GM19395 (cell line): ENCODE measurements around the gene PAX6.
"Not testable (repeated sequence)": the region's sequence is repeated elsewhere in the genome, so short reads cannot be mapped to it uniquely, and the experiment has no call there.

ENCODE experiments used
- ATAC-seq: cut with Tn5 transposase; IDR thresholded peaks from one replicate; pipeline ENCODE4 v1.9.1; 2021; ENCODE audit warnings: mild to moderate bottlenecking, moderate library complexity; ENCODE audit not compliant: unreplicated experiment

Gene PAX6

DNA sequence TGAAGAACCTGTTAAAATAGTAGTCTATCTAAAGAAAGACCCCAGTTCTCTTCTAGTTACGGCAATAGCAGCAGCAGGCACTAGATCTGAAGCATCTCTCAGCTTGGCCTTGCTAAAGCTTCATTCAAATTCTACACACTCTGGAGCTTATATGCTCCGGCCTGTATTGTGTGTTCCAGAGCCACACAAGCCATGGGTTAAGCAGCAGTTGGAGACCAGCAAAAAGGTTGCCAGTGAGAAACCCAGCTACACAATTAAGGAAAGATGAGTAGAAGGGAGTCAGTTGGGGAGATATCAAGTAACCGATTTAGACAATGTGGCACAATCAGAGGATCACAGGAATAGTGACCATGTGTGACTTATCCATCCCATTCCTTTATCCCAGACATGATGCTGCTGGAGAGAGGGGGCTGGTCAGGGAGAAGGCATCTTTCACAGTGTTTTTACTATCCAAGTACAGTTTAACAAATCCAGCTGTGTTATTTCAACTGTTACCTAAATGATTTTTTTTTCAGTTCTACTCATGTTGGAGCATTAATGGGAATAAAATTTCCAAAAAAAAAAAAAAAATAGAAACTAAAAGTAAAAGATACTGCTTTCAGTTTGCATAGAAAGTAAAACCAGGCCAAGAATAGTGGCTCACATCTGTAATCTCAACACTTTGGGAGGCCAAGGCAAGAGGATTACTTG lies 41.0 kb downstream of the PAX6 start:
- ATAC-seq = no peak

DNA sequence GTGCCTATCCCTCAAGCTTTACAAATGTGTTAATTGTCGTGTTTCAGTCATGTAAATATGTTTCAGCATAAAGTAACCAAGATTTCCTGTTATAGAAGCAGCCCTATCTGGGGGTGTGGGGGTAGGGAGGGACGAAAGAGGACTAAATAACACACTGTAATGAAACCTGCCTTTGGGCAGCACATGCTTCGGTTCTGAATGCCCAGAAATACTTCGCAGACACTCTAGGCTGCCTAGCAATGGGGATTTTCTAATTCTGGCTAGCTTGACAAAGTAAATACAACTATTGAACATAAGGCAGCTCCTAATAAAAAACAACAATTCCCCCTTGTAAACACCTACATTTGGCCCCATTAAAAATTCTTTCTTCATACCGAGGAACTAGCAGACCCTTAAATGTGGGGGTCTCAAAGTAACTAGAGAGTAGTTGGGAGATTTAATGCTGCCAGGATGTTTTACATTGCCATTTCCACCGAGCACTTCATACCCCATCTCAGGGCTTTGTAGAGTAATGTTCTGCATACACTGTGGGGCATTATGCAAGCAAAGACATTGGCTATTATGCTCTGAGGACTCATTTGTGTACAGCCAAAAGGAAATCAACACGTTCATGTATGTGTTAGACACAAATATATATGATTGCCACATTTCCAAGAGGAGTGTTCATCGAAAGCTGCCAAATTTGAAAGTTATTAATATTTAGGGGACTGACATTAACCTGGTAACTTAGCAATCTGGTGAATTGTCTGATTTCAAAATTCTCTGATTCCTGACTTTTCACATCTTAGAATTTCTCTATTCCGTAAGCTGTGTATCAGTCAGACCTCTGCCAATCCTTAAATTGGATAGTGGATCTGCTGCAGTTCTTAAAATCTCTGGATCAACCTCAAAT lies 42.1 kb downstream of the PAX6 start:
- no peak for ATAC-seq

DNA sequence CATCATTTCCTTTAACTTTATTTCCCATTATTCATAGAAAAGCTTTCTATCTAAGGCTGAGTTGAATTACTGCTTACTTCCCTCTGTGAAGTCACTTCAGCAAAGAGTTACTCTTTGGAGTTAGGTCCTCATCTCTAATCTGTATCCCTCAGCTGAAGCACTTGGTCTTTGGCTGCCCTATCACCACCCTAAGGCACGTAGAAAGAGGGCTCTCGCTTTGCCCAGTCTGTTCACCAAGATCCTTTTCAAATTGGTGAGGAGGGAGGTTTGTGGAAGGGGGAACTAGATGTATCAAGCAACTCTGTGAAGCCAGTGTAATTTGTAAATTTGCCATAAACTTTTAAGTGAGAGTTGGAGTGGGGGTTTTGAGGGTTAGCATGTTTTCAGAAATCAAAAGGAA lies 43.4 kb downstream of the PAX6 start:
- no peak for ATAC-seq

DNA sequence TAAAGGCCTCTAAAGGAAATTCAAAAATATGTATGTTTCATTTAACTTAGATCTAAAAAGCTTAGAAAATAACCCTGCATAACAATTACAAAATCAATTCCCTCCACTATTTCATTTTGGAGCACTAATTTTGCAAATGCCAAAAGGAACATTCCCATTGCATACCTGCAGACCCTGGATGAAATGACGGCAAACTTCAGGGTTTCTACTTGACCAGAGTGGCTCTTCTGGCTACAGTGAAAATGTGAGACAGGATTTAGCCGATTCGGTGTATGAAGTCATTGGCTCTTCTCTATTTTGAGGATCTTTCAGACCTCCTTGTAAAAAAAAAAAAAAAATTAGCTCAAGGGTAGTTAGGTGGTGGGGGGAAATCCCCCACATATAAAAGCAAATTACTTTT lies 44.1 kb downstream of the PAX6 start:
- no peak for ATAC-seq

DNA sequence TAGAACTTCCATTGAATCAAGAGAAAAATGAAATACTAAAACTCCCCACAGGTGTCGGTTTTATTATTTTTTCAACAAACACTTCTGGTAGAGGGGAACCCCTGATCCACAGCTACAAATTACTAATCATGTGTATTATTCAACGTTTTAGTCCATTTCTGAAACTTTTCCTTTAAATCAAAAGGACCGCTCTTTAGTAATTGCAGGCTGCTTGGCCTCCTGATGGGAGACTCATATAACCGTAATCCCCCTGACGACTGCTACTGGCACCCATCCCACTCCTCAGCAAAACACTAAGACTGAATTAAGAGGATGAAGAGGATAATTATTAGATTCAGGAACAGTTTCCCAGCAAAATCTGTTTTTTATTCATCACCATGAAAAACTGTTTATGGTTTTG lies 46.4 kb downstream of the PAX6 start:
- ATAC-seq = no peak

DNA sequence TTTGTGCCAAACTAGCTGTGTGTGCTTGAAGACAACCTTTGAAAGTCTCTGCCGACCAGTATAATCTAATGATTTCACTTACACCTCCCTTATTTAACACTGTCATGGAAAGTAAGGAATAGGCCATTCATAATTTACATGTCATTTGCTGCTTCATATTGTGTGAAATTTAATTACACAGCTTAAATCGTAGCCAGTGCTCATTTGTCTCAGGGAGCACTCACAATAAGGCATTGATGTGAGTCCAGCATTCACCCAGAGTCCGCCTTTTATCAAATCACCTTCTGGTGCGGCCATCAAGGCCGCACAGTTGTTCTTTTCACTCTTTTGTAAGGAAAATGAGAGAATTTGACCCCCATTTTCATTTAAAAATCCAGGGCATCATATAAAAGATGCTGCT lies 46.9 kb downstream of the PAX6 start:
- ATAC-seq = no peak

DNA sequence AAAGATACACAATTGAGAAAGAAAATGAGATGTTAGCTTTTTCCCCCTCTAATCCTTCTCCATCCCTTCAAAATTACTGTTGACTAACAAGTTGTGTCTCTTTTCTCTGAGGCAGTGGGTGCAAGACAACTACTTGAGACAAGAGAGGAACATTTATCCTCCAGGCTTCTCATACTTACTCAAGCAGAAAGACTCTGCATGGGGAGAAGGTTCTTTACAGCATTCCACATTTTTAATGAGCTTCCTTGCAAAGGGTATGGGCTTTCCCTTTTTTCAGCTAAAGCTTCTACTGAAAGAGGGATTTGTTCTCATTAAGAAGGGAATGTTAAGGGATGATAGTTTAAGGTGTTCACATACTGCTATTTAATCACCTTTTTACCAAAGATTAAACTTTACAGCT lies 47.8 kb downstream of the PAX6 start:
- ATAC-seq = no peak

DNA sequence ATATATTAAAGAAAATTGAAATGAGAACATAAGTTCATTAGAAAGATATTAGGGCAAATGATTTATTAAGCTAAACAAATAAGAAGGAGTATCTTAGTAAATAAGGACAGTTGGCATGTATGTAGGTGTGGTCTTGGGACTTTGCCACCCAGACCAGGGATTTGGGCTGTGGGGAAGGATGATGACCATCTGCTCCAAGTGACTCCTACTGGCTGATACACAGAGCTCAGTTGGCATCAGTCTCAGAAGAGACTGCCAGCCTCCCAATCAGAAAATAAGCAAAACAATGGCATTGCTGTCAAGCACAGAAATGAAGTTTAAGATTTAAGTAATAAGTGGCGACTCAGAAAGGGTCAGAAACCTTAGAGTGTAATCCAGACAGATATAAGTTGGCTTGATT lies 49.5 kb downstream of the PAX6 start:
- ATAC-seq = no peak

DNA sequence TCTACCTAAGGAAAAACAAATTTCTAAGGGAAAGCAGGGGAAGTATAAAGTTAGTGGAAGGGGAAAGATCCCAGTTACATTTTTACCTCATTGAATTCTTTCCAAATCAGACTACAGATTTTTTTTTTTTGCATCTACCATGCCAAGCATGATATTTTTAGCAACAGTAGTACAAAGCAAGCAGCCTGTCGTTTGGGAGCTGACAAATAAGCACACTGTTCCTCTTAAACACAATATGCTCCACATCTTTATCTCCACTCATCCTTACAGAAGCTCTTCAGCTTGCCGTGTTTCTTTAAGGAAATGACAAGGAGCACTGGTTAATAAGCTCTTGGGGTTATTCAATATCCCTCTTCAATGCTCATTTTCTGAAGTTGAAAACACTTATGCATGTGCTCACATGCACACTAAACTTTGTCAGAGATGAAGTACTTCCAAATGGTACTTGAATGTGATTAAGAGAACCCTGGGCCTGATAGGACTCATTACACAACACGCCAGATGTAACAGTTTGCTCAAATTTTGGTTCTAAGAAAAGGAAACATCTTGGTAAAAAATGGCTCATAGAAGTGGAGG lies 53.8 kb downstream of the PAX6 start:
- no peak for ATAC-seq

DNA sequence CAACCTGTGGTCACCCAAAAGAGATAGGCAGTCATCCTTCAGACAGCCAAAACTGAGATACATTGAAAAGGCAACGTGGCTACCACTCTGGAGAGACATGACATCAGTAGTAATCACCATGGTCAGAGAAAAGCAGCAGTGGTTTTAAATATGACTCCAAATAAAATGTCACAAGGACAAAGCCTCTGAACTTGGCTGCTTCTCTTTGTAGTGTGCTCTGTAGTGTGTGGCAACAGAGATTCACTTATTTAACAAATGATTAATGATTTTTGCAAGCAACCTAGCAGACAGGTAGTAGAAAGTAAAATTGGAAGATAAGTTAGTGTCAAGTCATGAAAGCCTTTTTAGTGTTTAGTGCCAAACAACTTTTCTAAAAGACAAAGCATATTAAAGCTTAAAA lies 63.5 kb downstream of the PAX6 start:
- ATAC-seq = no peak

DNA sequence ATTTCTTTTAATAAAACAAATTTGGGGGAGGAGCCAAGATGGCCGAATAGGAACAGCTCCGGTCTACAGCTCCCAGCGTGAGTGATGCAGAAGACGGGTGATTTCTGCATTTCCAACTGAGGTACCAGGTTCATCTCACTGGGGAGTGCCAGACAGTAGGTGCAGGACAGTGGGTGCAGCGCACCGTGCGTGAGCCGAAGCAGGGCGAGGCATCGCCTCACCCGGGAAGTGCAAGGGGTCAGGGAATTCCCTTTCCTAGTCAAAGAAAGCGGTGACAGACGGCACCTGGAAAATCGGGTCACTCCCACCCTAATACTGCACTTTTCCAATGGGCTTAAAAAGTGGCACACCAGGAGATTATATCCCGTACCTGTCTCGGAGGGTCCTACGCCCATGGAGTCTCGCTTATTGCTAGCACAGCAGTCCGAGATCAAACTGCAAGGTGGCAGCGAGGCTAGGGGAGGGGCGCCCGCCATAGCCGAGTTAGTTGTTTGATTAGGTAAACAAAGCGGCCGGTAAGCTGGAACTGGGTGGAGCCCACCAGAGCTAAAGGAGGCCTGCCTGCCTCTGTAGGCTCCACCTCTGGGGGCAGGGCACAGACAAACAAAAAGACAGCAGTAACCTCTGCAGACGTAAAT lies 70.3 kb downstream of the PAX6 start:
- not testable (repeated sequence) for ATAC-seq

DNA sequence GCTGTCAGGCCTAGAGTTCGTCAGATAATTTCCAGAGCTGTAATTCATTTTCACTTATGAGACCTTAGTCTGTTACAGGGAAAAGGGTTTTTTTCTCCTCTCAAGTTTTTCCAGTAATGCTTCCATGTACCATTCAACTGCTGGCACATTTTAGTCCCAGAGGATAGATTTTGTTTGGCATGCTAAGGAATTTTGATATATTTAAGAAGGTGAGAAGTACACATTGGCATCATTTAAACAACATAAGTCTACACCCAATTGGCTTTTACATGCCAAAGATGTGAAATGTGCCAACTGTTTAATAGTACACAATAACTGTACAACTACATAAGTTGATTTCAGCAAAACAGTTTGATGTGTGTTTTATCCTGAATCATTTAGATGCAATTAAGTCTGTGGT lies 71.0 kb downstream of the PAX6 start:
- ATAC-seq = no peak
